SK-N-SH treated with all-trans-retinoic acid at 6 μM for 48 hours (cell line): ENCODE measurements around the gene F2.

Experiments used
- ARNTL ChIP-seq: fragments of 450-650 bp; formaldehyde crosslinking; IDR thresholded peaks from 2 replicates; pipeline ENCODE4 v1.5.0; 2020; ENCODE audit warnings: low read depth, mild to moderate bottlenecking, moderate library complexity, borderline replicate concordance
- CREB5 ChIP-seq: fragments of 250-450 bp; sonication (Bioruptor Pico); IDR thresholded peaks from 2 replicates; pipeline ENCODE4 v1.5.1; 2020; ENCODE audit warnings: low read depth, mild to moderate bottlenecking, moderate library complexity
- CSDC2 ChIP-seq: fragments of 250-450 bp; sonication (Bioruptor Pico); IDR thresholded peaks from 2 replicates; pipeline ENCODE4 v1.5.0; 2020; ENCODE audit warnings: mild to moderate bottlenecking, moderate library complexity
- CSRNP3 ChIP-seq: fragments of 250-450 bp; sonication (Bioruptor Pico); IDR thresholded peaks from 2 replicates; pipeline ENCODE4 v1.5.1; 2021; ENCODE audit warnings: mild to moderate bottlenecking, moderate library complexity
- GLIS3 ChIP-seq: fragments of 250-450 bp; sonication (Bioruptor Pico); IDR thresholded peaks from 2 replicates; pipeline ENCODE4 v1.5.0; 2020; ENCODE audit warnings: mild to moderate bottlenecking, moderate library complexity
- ISL1 ChIP-seq: fragments of 250-450 bp; sonication (Bioruptor Pico); IDR thresholded peaks from 2 replicates; pipeline ENCODE4 v2.1.2; 2022; ENCODE audit warnings: mild to moderate bottlenecking, moderate library complexity
- PATZ1 ChIP-seq: fragments of 250-450 bp; sonication (Bioruptor Pico); IDR thresholded peaks from 2 replicates; pipeline ENCODE4 v1.8.0; 2020; ENCODE audit warnings: mild to moderate bottlenecking, moderate library complexity, borderline replicate concordance
- PPARA ChIP-seq: fragments of 250-450 bp; sonication (Bioruptor Pico); IDR thresholded peaks from 2 replicates; pipeline ENCODE4 v1.5.0; 2020; ENCODE audit warnings: mild to moderate bottlenecking, borderline replicate concordance
- RARB ChIP-seq: fragments of 250-450 bp; sonication (Bioruptor Pico); IDR thresholded peaks from 2 replicates; pipeline ENCODE4 v1.8.0; 2021; ENCODE audit warnings: mild to moderate bottlenecking, moderate library complexity
- SNAI2 ChIP-seq: fragments of 250-450 bp; sonication (Bioruptor Pico); IDR thresholded peaks from 2 replicates; pipeline ENCODE4 v1.5.0; 2020; ENCODE audit warnings: mild to moderate bottlenecking, moderate library complexity
- TCF4 ChIP-seq: fragments of 250-450 bp; sonication (Bioruptor Pico); IDR thresholded peaks from 2 replicates; pipeline ENCODE4 v1.8.0; 2021; ENCODE audit warnings: mild to moderate bottlenecking, moderate library complexity, borderline replicate concordance
- TSHZ2 ChIP-seq: fragments of 250-450 bp; sonication (Bioruptor Pico); IDR thresholded peaks from 2 replicates; pipeline ENCODE4 v1.5.0; 2020; ENCODE audit warnings: mild to moderate bottlenecking, moderate library complexity
- ZFP30 ChIP-seq: fragments of 450-650 bp; formaldehyde crosslinking; IDR thresholded peaks from 2 replicates; pipeline ENCODE4 v1.5.0; 2022; ENCODE audit warnings: mild to moderate bottlenecking, moderate library complexity

GRCh38 chr11:46692450-46692849 is 26.6 kb upstream of the F2 start:
- no peak for TF ChIP-seq RARB (CRISPR knock-in tag)
- TF ChIP-seq GLIS3 (CRISPR knock-in tag) = no peak
- TF ChIP-seq CREB5 = no peak
- TF ChIP-seq SNAI2 = no peak
- TF ChIP-seq CSRNP3 (CRISPR knock-in tag) = no peak
- TF ChIP-seq PPARA (CRISPR knock-in tag) = no peak
- TF ChIP-seq TCF4 (CRISPR knock-in tag) = no peak
- no peak for TF ChIP-seq CSDC2 (CRISPR knock-in tag)
- no peak for TF ChIP-seq ZFP30
- no peak for TF ChIP-seq PATZ1 (CRISPR knock-in tag)
- no peak for TF ChIP-seq ARNTL (CRISPR knock-in tag)
- no peak for TF ChIP-seq TSHZ2
- no peak for TF ChIP-seq ISL1 (CRISPR knock-in tag)
